Endothelial cell of umbilical vein (primary cell): ENCODE data around the gene LHX3. TPM values are rescaled to one million over a fixed set of nuclear protein-coding genes. Genes with fewer than 3 reads are reported as not detected.

Experiments used
- BruUV-seq: library from RNA; stranded (reverse); fragments of 400-500 nt; replicated peaks from 2 replicates; lab custom pipeline; 2021; lab: Mats Ljungman, UMichigan
- CTCF ChIA-PET: fragments of 300-600, 350-600 bp; sonication (Branson Sonifier 250); formaldehyde crosslinking; loops from one replicate; lab custom pipeline; 2021; ENCODE audit warnings: antibody characterized with exemption, inconsistent platforms; lab: Charles Lee
- POLR2A ChIA-PET: fragments of 300-600, 350-600 bp; sonication (Branson Sonifier 250); formaldehyde crosslinking; loops from one replicate; lab custom pipeline; 2021; ENCODE audit warnings: antibody characterized with exemption, inconsistent platforms; lab: Charles Lee
- DNase-seq: peaks from one replicate; pipeline ENCODE4 v3.0.0-alpha.2; 2011; ENCODE audit warnings: low read depth, low spot score
- FAIRE-seq: peaks from 2 replicates; lab custom pipeline; 2011; peaks lifted over from hg19 to GRCh38; lab: Jason Lieb, UNC
- H2AFZ ChIP-seq: 2 replicates; pipeline ENCODE4 v1.6.0; 2012; ENCODE audit warnings: low read depth, low read length, control low read depth, inconsistent platforms
- H3K27ac ChIP-seq: 2 replicates; pipeline ENCODE4 v1.5.1; 2011; ENCODE audit warnings: low read depth, mild to moderate bottlenecking, control low read depth, low read length, moderate library complexity; ENCODE audit not compliant: insufficient read depth
- H3K27me3 ChIP-seq, 2 experiments: 2 replicates each; pipeline versions ENCODE4 v1.6.0 to v1.6.1; 2011; ENCODE audit warnings: low read length in 2 of 2, mixed read lengths in 1 of 2; ENCODE audit not compliant: control insufficient read depth in 2 of 2, insufficient read depth in 2 of 2
- H3K36me3 ChIP-seq, 2 experiments: 2 replicates in 1 of 2; 3 replicates in 1 of 2; pipeline ENCODE4 v1.5.1; 2011; ENCODE audit warnings: low read length in 2 of 2, mild to moderate bottlenecking in 1 of 2, moderate library complexity in 1 of 2; ENCODE audit not compliant: control insufficient read depth in 2 of 2, insufficient read depth in 2 of 2; ENCODE audit errors: extremely low read depth in 1 of 2
- H3K4me1 ChIP-seq: 3 replicates; pipeline ENCODE4 v1.5.1; 2011; ENCODE audit warnings: mild to moderate bottlenecking, low read length; ENCODE audit not compliant: control insufficient read depth, insufficient read depth; ENCODE audit errors: extremely low read depth
- H3K4me2 ChIP-seq: 2 replicates; pipeline ENCODE4 v1.6.1; 2011; ENCODE audit warnings: low read length, control low read depth, mixed read lengths; ENCODE audit not compliant: insufficient read depth
- H3K4me3 ChIP-seq, 3 experiments: fragments of 200-600 bp in 1 of 3; sonication (generic), shearing (Covaris generic) in 1 of 3; replicated peaks in 1 of 3; 2 replicates each; pipeline ENCODE4 v1.5.1; 2011 to 2016; ENCODE audit warnings: control low read depth in 3 of 3, low read length in 3 of 3, mild to moderate bottlenecking in 2 of 3, inconsistent platforms in 1 of 3, low read depth in 1 of 3, moderate library complexity in 1 of 3; ENCODE audit not compliant: insufficient read depth in 1 of 3
- H3K79me2 ChIP-seq: 2 replicates; pipeline ENCODE4 v1.6.0; 2012; ENCODE audit warnings: low read length, inconsistent platforms; ENCODE audit not compliant: control insufficient read depth, insufficient read depth
- H3K9ac ChIP-seq: replicated peaks from 2 replicates; pipeline ENCODE3; 2011; ENCODE audit warnings: low read length, control low read depth; ENCODE audit not compliant: insufficient read depth; ENCODE audit errors: extremely low read depth
- H3K9me1 ChIP-seq: replicated peaks from 3 replicates; pipeline ENCODE4 v1.6.0; 2011; ENCODE audit warnings: mild to moderate bottlenecking, low read length; ENCODE audit not compliant: control insufficient read depth, insufficient read depth; ENCODE audit errors: extremely low read depth
- H3K9me3 ChIP-seq: replicated peaks from 2 replicates; pipeline ENCODE4 v1.5.1; 2012; ENCODE audit warnings: low read length, inconsistent platforms; ENCODE audit not compliant: control insufficient read depth, insufficient read depth
- H4K20me1 ChIP-seq: replicated peaks from 2 replicates; pipeline ENCODE3; 2011; ENCODE audit warnings: mild to moderate bottlenecking, low read length; ENCODE audit not compliant: control insufficient read depth, insufficient read depth; ENCODE audit errors: extremely low read depth
- EZH2 ChIP-seq: IDR thresholded peaks from 2 replicates; pipeline ENCODE4 v1.6.1; 2012; ENCODE audit warnings: borderline replicate concordance, low read depth, mild to moderate bottlenecking, moderate library complexity, low read length, inconsistent platforms; ENCODE audit not compliant: severe bottlenecking
- dilution Hi-C: fragments of 300-500 bp; cut with MboI; formaldehyde crosslinking; loops from one replicate; pipeline ENCODE4 v1.15.0; 2019; ENCODE audit warnings: low sequenced_read_pairs; ENCODE audit not compliant: extremely low pct_ligation_motif_present
- intact Hi-C: fragments of 100-400 bp; cut with micrococcal nuclease; formaldehyde crosslinking; loops from one replicate; pipeline ENCODE4 v1.10.0; 2022
- polyA plus RNA-seq, 4 experiments: library from polyadenylated mRNA; depleted of rRNA in 3 of 4; stranded (reverse) in 3 of 4; unstranded in 1 of 4; fragments of >200 nt; gene quantifications; 2 replicates each; pipeline versions ENCODE4 v1.2.1 to v1.2.3, GENCODE V29; 2011 to 2012; ENCODE audit warnings: missing spikeins in 1 of 4
- total RNA-seq: library from RNA; stranded (reverse); gene quantifications from 2 replicates; pipeline ENCODE4 v1.2.3, GENCODE V29; 2021
- TF ChIP-seq, protein P1 (sequence below): IDR thresholded peaks from 2 replicates; pipeline ENCODE4 v1.6.1; 2011; ENCODE audit not compliant: insufficient read depth, insufficient read length
- TF ChIP-seq, protein P2 (sequence below), 2 donors: IDR thresholded peaks; 1 replicate in 1 of 2; 2 replicates in 1 of 2; pipeline ENCODE4 v1.5.1; 2011; ENCODE audit warnings: low read length in 2 of 2, mild to moderate bottlenecking in 2 of 2, moderate library complexity in 2 of 2, control low read depth in 1 of 2, inconsistent platforms in 1 of 2, low read depth in 1 of 2; ENCODE audit not compliant: insufficient read depth in 1 of 2; ENCODE audit errors: extremely low read depth in 1 of 2

The LHX3 gene
- total and polyA plus RNA-seq, 2 donors (not counting 3 experiments of a cell fraction or from before 2014, with no cell fraction given) = not detected

GRCh38 chr9:136197084-136197875 lies 7.6 kb downstream of the LHX3 start:
- H2AFZ ChIP-seq = no peak overlapping the region
- H3K4me2 ChIP-seq = no peak overlapping the region
- intact Hi-C loops (no loop called here), dilution Hi-C loops (no loop called here)
- TF ChIP-seq EZH2 = peak; percentile 53
- TF ChIP-seq, protein P1, sequence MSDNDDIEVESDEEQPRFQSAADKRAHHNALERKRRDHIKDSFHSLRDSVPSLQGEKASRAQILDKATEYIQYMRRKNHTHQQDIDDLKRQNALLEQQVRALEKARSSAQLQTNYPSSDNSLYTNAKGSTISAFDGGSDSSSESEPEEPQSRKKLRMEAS = no peak
- H4K20me1 ChIP-seq = no peaks in the 10 kb centered on the region
- no peaks in the 10 kb centered on the region for H3K36me3 ChIP-seq
- POLR2A ChIA-PET = no interaction called here
- CTCF ChIA-PET = no interaction called here
- H3K4me3 ChIP-seq = no peak overlapping the region
- no peaks in the 10 kb centered on the region for H3K79me2 ChIP-seq
- no peak overlapping the region for H3K27ac ChIP-seq
- H3K4me1 ChIP-seq = no peaks in the 10 kb centered on the region
- H3K27me3 ChIP-seq = peaks cover 69 to 89% of the 10 kb centered on the region in 2 experiments
- H3K9ac ChIP-seq = no peak overlapping the region
- DNase-seq (no peak), FAIRE-seq (no peak)
- H3K9me1 ChIP-seq = no peaks in the 10 kb centered on the region
- BruUV-seq = no TSS peak
- no peaks in the 10 kb centered on the region for H3K9me3 ChIP-seq

DNA sequence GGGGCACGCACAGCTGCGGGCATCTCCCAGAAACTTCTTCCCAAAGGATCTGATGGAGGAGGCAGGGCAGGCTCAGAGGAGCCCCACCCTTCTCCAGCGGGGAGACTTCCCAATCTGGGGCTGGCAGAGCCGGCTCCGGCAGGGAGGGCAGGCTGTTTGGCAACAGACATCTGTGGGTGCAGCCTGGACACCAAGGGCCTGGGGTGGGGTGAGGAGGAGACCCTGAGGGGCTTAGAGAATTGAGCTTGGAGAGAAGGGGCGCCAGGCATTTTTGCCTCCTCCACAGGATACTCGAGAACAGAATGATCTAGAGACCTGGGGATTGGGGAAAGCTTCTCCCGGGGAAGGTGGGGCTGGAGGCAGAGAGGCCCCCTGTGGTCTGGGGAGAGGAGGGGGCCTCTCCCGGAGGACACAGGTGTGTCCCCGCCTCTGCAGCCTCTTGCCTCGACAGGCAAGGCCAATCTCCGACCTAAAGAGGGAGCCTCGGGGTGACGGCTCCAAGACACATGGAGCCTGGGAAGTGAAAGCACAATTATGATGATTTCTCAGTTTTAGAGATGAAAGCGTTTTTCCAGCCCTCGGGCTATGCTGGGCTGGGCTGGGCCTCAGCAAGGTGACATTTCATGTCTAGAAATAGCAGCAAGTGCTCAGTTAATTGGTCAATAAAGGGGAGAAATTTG lies 8.4 kb downstream of the LHX3 start:
- FAIRE-seq = no peak
- POLR2A ChIA-PET = no interaction called here

More for the DNA sequence above, 8.4 kb downstream of the LHX3 start:
- Histone ChIP-seq H3K36me3 (no peaks in the 10 kb centered on the region), H3K4me2 (no peak overlapping the region), H4K20me1 (no peaks in the 10 kb centered on the region), H3K9me3 (no peaks in the 10 kb centered on the region), H3K9ac (no peak overlapping the region), H3K4me1 (no peaks in the 10 kb centered on the region), H3K4me3 (no peak overlapping the region), H3K27ac (no peak overlapping the region), H3K27me3 (peaks cover 73 to 89% of the 10 kb centered on the region in 2 experiments), H3K9me1 (no peaks in the 10 kb centered on the region), H2AFZ (no peak overlapping the region), H3K79me2 (no peaks in the 10 kb centered on the region)
- peak; percentile 79 for TF ChIP-seq EZH2
- TF ChIP-seq, protein P2, sequence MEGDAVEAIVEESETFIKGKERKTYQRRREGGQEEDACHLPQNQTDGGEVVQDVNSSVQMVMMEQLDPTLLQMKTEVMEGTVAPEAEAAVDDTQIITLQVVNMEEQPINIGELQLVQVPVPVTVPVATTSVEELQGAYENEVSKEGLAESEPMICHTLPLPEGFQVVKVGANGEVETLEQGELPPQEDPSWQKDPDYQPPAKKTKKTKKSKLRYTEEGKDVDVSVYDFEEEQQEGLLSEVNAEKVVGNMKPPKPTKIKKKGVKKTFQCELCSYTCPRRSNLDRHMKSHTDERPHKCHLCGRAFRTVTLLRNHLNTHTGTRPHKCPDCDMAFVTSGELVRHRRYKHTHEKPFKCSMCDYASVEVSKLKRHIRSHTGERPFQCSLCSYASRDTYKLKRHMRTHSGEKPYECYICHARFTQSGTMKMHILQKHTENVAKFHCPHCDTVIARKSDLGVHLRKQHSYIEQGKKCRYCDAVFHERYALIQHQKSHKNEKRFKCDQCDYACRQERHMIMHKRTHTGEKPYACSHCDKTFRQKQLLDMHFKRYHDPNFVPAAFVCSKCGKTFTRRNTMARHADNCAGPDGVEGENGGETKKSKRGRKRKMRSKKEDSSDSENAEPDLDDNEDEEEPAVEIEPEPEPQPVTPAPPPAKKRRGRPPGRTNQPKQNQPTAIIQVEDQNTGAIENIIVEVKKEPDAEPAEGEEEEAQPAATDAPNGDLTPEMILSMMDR (IDR thresholded peaks at IDR 0.05; ENCODE audit: extremely low read depth in 1 of 2, insufficient read depth in 1 of 2, low read depth in 1 of 2, low read length in 2 of 2) = no peak
- no peak for DNase-seq
- no TSS peak for BruUV-seq
- intact Hi-C loops = no loop called here
- dilution Hi-C loops = no loop called here
- CTCF ChIA-PET = no interaction called here
